ENCODE data around the gene MGARP.

- TF ChIP-seq CTCF (IDR thresholded peaks at IDR 0.05) (no peak), ZFX (IDR thresholded peaks at IDR 0.05; ENCODE audit: borderline replicate concordance) (no peak)
These were observed 6.2 kb upstream of the MGARP start for GRCh38 chr4:139286186-139286698.

All from 22Rv1 (cell line).